ENCODE results near the gene KLF1. TPM values are rescaled to one million over a fixed set of nuclear protein-coding genes. Genes with fewer than 3 reads are reported as not detected.

The KLF1 gene
- polyA plus RNA-seq, 1 donor from 2014 or later: not detected

- no peaks in the 10 kb centered on the region for H3F3A ChIP-seq (ENCODE audit: insufficient read depth, low read length, poor library complexity, severe bottlenecking)
- H3K27me3 ChIP-seq (ENCODE audit: insufficient read depth, low read depth, low read length): no peaks in the 10 kb centered on the region
- no peak for TF ChIP-seq SMC3 (conservative IDR thresholded peaks at IDR 0.05; ENCODE audit: poor library complexity)
- TF ChIP-seq TAF1 (IDR thresholded peaks at IDR 0.05; ENCODE audit: low read depth): no peak
- no peak for TF ChIP-seq CTCF (IDR thresholded peaks at IDR 0.05; ENCODE audit: poor library complexity, severe bottlenecking)
- H3K79me2 ChIP-seq (replicated peaks; ENCODE audit: insufficient read depth, low read length): no peaks in the 10 kb centered on the region
- no peaks in the 10 kb centered on the region for H3K9me2 ChIP-seq (ENCODE audit: insufficient read depth, low read length)
- no peak overlapping the region for H3K9ac ChIP-seq (ENCODE audit: low read length)
- H3K36me3 ChIP-seq (ENCODE audit: insufficient read depth, low read length): no peaks in the 10 kb centered on the region
- H3K4me3 ChIP-seq (ENCODE audit: low read length): no peak overlapping the region
- H3K4me2 ChIP-seq (ENCODE audit: low read length): no peak overlapping the region
- H3K9me3 ChIP-seq (ENCODE audit: low read length): no peaks in the 10 kb centered on the region
- no peak overlapping the region for H2AFZ ChIP-seq (ENCODE audit: low read depth, low read length)
- no peak overlapping the region for H3K27ac ChIP-seq (ENCODE audit: low read length)
- H4K20me1 ChIP-seq (ENCODE audit: insufficient read depth): no peaks in the 10 kb centered on the region
Observed at GRCh38 chr19:12912571-12912970, 25.6 kb upstream of the KLF1 start.

GRCh38 chr19:12907166-12907565 is 20.2 kb upstream of the KLF1 start:
- no peaks in the 10 kb centered on the region for H3K27me3 ChIP-seq (ENCODE audit: insufficient read depth, low read depth, low read length)
- no peaks in the 10 kb centered on the region for H3K79me2 ChIP-seq (replicated peaks; ENCODE audit: insufficient read depth, low read length)
- no peaks in the 10 kb centered on the region for H3F3A ChIP-seq (ENCODE audit: insufficient read depth, low read length, poor library complexity, severe bottlenecking)
- no peaks in the 10 kb centered on the region for H4K20me1 ChIP-seq (ENCODE audit: insufficient read depth)
- no peak overlapping the region for H3K9ac ChIP-seq (ENCODE audit: low read length)
- H2AFZ ChIP-seq (ENCODE audit: low read depth, low read length): no peak overlapping the region
- no peaks in the 10 kb centered on the region for H3K9me3 ChIP-seq (ENCODE audit: low read length)
- no peaks in the 10 kb centered on the region for H3K9me2 ChIP-seq (ENCODE audit: insufficient read depth, low read length)
- no peaks in the 10 kb centered on the region for H3K36me3 ChIP-seq (ENCODE audit: insufficient read depth, low read length)
- no peak overlapping the region for H3K4me2 ChIP-seq (ENCODE audit: low read length)
- no peak overlapping the region for H3K27ac ChIP-seq (ENCODE audit: low read length)
- H3K4me3 ChIP-seq (ENCODE audit: low read length): no peak overlapping the region
- no peak for TF ChIP-seq EP300 (conservative IDR thresholded peaks at IDR 0.05; ENCODE audit: poor library complexity, severe bottlenecking)
- no peak for TF ChIP-seq SMC3 (conservative IDR thresholded peaks at IDR 0.05; ENCODE audit: poor library complexity)
- TF ChIP-seq MXI1 (conservative IDR thresholded peaks at IDR 0.05; ENCODE audit: poor library complexity, severe bottlenecking): no peak

- H3K9ac ChIP-seq (ENCODE audit: low read length): no peak overlapping the region
- no peak overlapping the region for H3K4me3 ChIP-seq (ENCODE audit: low read length)
- no peaks in the 10 kb centered on the region for H3K79me2 ChIP-seq (replicated peaks; ENCODE audit: insufficient read depth, low read length)
- H3K4me2 ChIP-seq (ENCODE audit: low read length): no peak overlapping the region
- no peaks in the 10 kb centered on the region for H3K9me3 ChIP-seq (ENCODE audit: low read length)
- no peaks in the 10 kb centered on the region for H3F3A ChIP-seq (ENCODE audit: insufficient read depth, low read length, poor library complexity, severe bottlenecking)
- H4K20me1 ChIP-seq (ENCODE audit: insufficient read depth): no peaks in the 10 kb centered on the region
- no peaks in the 10 kb centered on the region for H3K36me3 ChIP-seq (ENCODE audit: insufficient read depth, low read length)
- H3K27me3 ChIP-seq (ENCODE audit: insufficient read depth, low read depth, low read length): no peaks in the 10 kb centered on the region
- no peaks in the 10 kb centered on the region for H3K9me2 ChIP-seq (ENCODE audit: insufficient read depth, low read length)
- no peak overlapping the region for H3K27ac ChIP-seq (ENCODE audit: low read length)
- H2AFZ ChIP-seq (ENCODE audit: low read depth, low read length): no peak overlapping the region
- TF ChIP-seq MXI1 (conservative IDR thresholded peaks at IDR 0.05; ENCODE audit: poor library complexity, severe bottlenecking): no peak
- TF ChIP-seq RAD21 (conservative IDR thresholded peaks at IDR 0.05): no peak
- no peak for TF ChIP-seq TAF1 (IDR thresholded peaks at IDR 0.05; ENCODE audit: low read depth)
- no peak for TF ChIP-seq EP300 (conservative IDR thresholded peaks at IDR 0.05; ENCODE audit: poor library complexity, severe bottlenecking)
- no peak for TF ChIP-seq CTCF (IDR thresholded peaks at IDR 0.05; ENCODE audit: poor library complexity, severe bottlenecking)
- no peak for TF ChIP-seq SMC3 (conservative IDR thresholded peaks at IDR 0.05; ENCODE audit: poor library complexity)
- no peak for TF ChIP-seq EZH2 (IDR thresholded peaks at IDR 0.05; ENCODE audit: borderline replicate concordance, insufficient read depth, low read length, poor library complexity, severe bottlenecking)
- no peak for TF ChIP-seq REST (IDR thresholded peaks at IDR 0.05; ENCODE audit: borderline replicate concordance)
- no peak for TF ChIP-seq POLR2AphosphoS5 (IDR thresholded peaks at IDR 0.05)
Observed at GRCh38 chr19:12899891-12900518, 13.0 kb upstream of the KLF1 start.
